ENCODE results near the gene NSMCE1. TPM values are rescaled to one million over a fixed set of nuclear protein-coding genes. Genes with fewer than 3 reads are reported as not detected.

The NSMCE1 gene
- total and polyA plus RNA-seq, 2 of the 4 experiments (the other 2 are of a cell fraction): 47.5 to 120 TPM

- ChIA-PET POLR2A (ENCODE audit: unreplicated experiment) (no interaction called here), CTCF (interaction anchor here (1.0 kb wide), 1 partner anchor 30 kb away, joined by 4 read pairs; no protein-coding TSS in a partner anchor)
- Histone ChIP-seq H4K5ac (ENCODE audit: low read depth, low read length) (no peak overlapping the region), H3K14ac (replicated peaks; ENCODE audit: low read depth, low read length) (no peak overlapping the region), H3K4ac (ENCODE audit: low read depth, low read length) (no peak overlapping the region), H3K9me1 (ENCODE audit: insufficient read depth, low read length) (peaks cover 3% of the 10 kb centered on the region; the same call in 1 of the 2 replicates), H3K27ac (ENCODE audit: insufficient read depth, low read length) (no peak overlapping the region), H3K27me3 (ENCODE audit: control insufficient read depth, insufficient read depth, low read length) (no peaks in the 10 kb centered on the region), H4K20me1 (ENCODE audit: insufficient read depth, low read length) (no peaks in the 10 kb centered on the region), H3K4me3 (ENCODE audit: insufficient read depth, low read depth, low read length) (no peak overlapping the region), H3K9ac (ENCODE audit: low read depth, low read length) (no peak overlapping the region), H2AK9ac (replicated peaks; ENCODE audit: low read depth, low read length, poor library complexity) (no peak overlapping the region), H3K18ac (ENCODE audit: low read depth, low read length) (no peak overlapping the region), H2AK5ac (ENCODE audit: low read depth, low read length) (no peak overlapping the region), H3K79me1 (ENCODE audit: low read depth in 1 of 2, low read length in 2 of 2) (peaks cover 11 to 21% of the 10 kb centered on the region in 2 experiments; a peak in 2 of 4 replicates), H2BK20ac (ENCODE audit: low read depth, low read length) (no peak overlapping the region), H3K9me3 (ENCODE audit: control insufficient read depth, insufficient read depth, low read length) (no peaks in the 10 kb centered on the region), H3K4me1 (ENCODE audit: control insufficient read depth, insufficient read depth, low read length) (no peaks in the 10 kb centered on the region), H4K8ac (ENCODE audit: low read depth in 2 of 2, low read length in 2 of 2) (no peak overlapping the region), H3K56ac (ENCODE audit: extremely low read depth, insufficient read depth, low read length) (no peak overlapping the region), H4K91ac (ENCODE audit: insufficient read depth, low read depth, low read length) (no peak overlapping the region), H3K4me2 (ENCODE audit: low read depth, low read length) (no peak overlapping the region), H2BK5ac (ENCODE audit: low read depth, low read length, poor library complexity, severe bottlenecking) (no peak overlapping the region), H2AFZ (replicated peaks; ENCODE audit: low read length, poor library complexity) (no peak overlapping the region), H2BK120ac (ENCODE audit: low read depth, low read length) (no peak overlapping the region), H3K36me3 (ENCODE audit: control insufficient read depth, insufficient read depth, low read length) (peaks cover 10% of the 10 kb centered on the region), H3K23ac (ENCODE audit: low read depth, low read length) (no peak overlapping the region), H2BK15ac (ENCODE audit: low read depth, low read length) (no peak overlapping the region)
- in situ Hi-C loops (cut with MboI; ENCODE audit: low sequenced_read_pairs) (no loop called here), dilution Hi-C loops (cut with HindIII; ENCODE audit: low sequenced_read_pairs, unreplicated experiment) (no loop called here), intact Hi-C loops (cut with micrococcal nuclease) (no loop called here)
- ATAC-seq (ENCODE audit: low read depth) (no peak), DNase-seq (no peak)
- no TSS peak for BruUV-seq (replicated peaks)
- 100% methylated on average over 1 of the region's 3 CpGs; no CpG with 5 or more reads in 1 of the 2 experiments for WGBS, 2 experiments (ENCODE audit: extremely low coverage in 2 of 2, insufficient read length in 1 of 2)
- TF ChIP-seq BHLHE40 (IDR thresholded peaks at IDR 0.05; ENCODE audit: low read depth, low read length) (no peak), POLR2A (IDR thresholded peaks at IDR 0.05; ENCODE audit: low read depth, low read length) (no peak), ELK1 (IDR thresholded peaks at IDR 0.05; ENCODE audit: borderline replicate concordance, low read depth, low read length) (no peak), SMC3 (IDR thresholded peaks at IDR 0.05; ENCODE audit: low read depth, low read length) (no peak), CTCF (conservative IDR thresholded peaks at IDR 0.05; ENCODE audit: low read depth, low read length) (no peak), MAZ (IDR thresholded peaks at IDR 0.05; ENCODE audit: borderline replicate concordance, low read depth, low read length) (no peak), MXI1 (IDR thresholded peaks at IDR 0.05; ENCODE audit: borderline replicate concordance, low read depth, low read length) (no peak), RCOR1 (IDR thresholded peaks at IDR 0.05; ENCODE audit: insufficient replicate concordance, low read length) (no peak), RAD21 (IDR thresholded peaks at IDR 0.05; ENCODE audit: low read length) (no peak), CHD1 (IDR thresholded peaks at IDR 0.05; ENCODE audit: low read depth, low read length) (no peak), RFX5 (IDR thresholded peaks at IDR 0.05; ENCODE audit: low read depth, low read length) (no peak), USF2 (IDR thresholded peaks at IDR 0.05; ENCODE audit: low read depth, low read length) (no peak), NFE2L2 (IDR thresholded peaks at IDR 0.05; ENCODE audit: low read depth, low read length) (no peak)
These were observed 59.8 kb downstream of the NSMCE1 start for GRCh38 chr16:27208796-27209195.
